SKM-1 (cell line): ENCODE measurements around the gene P2RX2.

Experiments
- DNase-seq: peaks from one replicate; lab custom pipeline; 2025; ENCODE audit not compliant: unreplicated experiment; lab: John Stamatoyannopoulos, UW

The P2RX2 gene

DNA sequence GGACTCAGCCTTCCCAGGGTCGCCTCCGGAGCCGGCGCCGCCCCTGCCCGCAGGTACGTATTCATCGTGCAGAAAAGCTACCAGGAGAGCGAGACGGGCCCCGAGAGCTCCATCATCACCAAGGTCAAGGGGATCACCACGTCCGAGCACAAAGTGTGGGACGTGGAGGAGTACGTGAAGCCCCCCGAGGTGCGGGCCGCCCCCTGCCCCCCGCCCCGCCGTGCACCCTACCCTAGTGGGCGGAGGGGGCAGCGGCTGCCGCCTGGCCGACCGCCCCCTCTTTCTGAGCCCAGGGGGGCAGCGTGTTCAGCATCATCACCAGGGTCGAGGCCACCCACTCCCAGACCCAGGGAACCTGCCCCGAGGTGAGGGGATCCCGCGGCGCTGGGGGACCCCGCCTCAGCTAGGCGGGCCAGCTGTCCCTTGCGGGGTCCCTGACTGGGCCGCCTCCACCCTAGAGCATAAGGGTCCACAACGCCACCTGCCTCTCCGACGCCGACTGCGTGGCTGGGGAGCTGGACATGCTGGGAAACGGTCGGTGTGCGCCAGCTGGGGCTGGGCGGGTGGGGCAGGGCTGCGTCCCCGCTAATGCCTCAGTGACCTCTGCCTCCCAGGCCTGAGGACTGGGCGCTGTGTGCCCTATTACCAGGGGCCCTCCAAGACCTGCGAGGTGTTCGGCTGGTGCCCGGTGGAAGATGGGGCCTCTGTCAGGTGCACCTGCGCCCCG is 973 bp downstream of the P2RX2 start:
- no peak for DNase-seq

DNA sequence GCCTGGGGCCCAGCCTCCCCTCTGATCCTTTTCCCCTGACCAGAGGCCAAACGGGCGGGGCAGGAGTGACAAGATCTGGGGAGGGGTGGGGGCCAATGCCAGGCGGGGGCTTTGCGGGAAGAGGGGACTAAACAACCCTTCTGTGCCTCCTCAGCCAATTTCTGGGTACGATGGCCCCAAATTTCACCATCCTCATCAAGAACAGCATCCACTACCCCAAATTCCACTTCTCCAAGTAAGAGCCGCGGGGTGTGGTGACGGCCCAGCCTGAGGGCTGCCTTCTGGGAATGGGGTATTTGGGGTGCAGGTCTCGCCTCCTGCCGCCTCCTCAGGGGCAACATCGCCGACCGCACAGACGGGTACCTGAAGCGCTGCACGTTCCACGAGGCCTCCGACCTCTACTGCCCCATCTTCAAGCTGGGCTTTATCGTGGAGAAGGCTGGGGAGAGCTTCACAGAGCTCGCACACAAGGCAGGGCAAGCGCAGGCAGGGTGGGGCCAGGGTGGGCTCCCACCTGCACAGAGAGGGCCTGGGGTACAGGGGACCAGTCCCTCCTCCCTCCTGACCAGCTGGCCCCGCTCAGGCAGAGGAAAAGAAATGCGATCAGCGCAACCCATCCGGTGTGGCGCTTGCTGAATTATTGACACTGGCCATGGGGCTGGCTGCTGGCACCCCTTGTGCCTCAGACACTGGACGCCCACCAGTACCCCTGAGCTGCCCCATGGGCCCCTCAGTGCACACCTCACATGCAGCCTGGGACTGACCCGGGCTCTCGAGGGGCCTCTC is 1.7 kb downstream of the P2RX2 start:
- no peak for DNase-seq

DNA sequence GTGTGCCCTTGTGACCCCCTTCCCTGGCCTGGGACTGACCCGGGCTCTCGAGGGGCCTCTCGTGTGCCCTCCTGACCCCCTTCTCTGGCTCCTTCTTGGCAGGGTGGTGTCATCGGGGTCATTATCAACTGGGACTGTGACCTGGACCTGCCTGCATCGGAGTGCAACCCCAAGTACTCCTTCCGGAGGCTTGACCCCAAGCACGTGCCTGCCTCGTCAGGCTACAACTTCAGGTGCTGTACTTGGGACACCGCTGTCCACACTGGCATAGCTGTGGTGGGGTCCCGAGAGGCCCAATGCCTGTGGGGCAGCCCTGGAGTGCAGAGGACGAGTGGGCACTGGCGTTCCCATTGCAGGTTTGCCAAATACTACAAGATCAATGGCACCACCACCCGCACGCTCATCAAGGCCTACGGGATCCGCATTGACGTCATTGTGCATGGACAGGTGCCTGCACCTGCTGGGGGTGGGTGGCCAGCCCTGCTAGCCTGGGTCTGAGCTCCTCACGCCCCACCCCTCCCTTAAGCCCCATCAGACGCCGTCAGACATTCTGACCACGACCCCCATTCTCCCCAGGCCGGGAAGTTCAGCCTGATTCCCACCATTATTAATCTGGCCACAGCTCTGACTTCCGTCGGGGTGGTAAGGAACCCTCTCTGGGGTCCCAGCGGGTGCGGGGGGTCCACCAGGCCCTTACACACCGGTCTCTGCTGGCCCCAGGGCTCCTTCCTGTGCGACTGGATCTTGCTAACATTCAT is 2.5 kb downstream of the P2RX2 start:
- no peak for DNase-seq

DNA sequence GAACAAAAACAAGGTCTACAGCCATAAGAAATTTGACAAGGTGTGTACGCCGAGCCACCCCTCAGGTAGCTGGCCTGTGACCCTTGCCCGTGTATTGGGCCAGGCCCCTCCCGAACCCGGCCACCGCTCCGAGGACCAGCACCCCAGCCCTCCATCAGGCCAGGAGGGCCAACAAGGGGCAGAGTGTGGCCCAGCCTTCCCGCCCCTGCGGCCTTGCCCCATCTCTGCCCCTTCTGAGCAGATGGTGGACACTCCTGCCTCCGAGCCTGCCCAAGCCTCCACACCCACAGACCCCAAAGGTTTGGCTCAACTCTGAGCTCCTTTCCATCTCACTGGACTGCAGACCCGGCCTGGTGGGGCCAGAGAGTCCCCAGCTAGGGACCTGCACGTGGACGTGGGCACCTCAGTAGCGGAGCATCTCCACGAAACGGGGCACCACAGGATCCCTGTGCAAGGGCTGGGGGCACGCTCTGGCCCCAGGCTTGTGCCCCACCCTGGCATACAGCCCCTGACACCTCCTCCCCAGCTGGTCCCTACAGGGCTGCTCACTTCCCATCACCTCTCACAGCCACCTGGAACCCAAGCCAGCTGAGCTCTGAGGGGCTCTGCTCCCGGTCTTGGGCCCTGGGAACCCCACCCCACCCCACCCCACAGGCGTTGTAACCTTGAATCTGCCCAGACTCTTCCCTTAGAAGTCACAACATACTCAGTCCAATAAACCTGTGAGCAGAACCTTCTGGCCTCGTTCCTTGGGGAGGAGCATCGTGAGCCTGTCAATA is 3.3 kb downstream of the P2RX2 start:
- no peak for DNase-seq

DNA sequence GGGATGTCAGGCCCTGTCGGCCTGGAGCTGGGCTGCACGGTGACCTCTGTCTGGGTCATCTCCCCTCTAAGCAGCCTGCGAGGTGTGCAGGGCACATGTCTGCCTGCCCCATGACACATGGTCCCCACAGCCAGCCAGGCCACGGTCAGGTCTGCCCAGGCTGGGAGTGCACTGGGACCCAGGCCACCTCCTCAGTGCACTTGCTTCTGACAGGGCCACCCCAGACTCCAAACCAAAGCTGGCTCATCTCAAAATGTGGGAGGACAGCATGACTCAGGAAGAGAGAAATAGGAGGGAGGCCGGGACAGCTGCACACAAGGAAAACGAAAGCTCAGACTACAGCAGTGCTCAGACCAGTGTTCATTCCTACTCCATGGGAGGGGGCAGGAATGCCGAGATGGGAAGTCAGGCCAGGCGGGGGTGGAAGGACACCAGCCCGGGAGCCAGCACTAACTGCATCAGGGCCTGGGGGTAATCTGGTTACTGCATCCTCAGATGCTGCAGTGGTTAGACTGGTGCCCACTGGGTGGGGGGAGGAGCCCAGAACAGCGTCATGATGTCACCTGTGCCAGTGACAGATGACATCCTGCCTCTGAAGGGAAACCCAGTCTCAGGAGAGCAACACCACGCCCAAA is 4.0 kb downstream of the P2RX2 start:
- DNase-seq: no peak

DNA sequence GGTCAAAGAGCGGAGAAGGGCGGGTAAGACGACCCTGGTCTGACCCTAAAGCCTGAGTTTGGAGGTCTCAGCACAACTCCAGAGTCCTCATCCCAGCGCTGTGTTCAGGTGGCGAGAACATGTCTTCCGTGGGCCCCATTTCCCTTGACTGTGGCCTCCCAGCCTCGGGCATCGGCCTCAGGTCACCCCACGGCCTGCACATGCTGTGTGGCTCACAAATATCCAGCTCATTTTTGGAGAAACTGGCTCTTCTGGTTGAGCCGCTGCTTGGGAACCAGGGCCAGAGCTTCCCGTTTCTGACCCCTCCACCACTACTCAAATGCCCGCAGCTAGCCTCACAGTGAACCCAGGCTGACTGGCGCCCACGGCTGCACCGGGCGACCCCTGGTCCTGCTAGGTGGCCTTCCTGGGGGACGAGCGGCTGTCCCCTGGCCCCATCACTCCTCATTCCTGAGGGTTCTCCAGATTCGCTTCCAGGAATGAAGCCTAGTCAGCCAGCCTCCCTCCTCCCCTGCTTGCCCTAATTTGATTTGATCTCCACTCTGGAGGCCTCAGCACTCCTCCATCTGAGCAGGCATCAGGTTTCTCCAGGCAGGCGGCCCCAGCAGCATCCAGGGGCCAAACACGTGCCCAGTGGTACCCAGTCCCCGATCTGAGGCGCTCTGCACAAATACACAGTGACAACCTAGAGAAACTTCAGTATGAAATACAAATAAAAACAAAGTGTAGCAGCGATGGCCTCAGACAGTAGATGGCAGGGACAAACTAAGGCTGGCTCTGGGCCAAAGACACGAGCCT is 4.7 kb downstream of the P2RX2 start:
- DNase-seq: no peak

DNA sequence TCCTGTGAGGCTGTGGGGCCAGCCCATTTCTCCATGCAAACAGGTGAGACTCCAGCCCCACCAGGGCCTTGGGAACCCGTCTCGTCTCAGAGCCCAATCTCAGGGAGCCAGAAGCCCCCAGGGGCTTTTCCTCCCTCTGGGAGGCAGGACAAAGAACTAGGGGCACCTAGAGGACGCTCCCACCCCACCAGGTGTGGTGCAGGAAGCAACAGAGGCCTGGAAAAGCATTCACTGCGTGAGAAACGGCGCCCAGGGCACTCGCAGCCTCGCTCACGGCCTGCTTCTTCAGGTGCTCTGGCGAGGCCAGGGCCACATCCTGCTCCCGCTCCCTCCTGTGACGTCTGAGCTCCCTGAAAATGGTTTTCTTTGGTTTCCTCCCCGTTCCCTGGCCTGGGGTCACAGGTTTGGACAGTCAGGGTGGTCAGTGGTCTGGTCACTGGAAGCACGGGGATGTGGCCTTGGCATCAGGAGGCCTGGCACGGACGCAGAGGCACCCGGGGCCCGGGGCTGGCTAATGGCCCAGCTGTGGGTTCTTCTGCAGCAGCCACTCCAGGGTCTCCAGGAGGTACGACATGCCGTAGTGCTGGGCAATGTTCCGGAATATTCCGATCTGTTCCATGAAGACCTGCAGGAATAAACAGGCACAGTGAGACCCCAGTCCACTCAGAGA is 5.7 kb downstream of the P2RX2 start:
- no peak for DNase-seq

DNA sequence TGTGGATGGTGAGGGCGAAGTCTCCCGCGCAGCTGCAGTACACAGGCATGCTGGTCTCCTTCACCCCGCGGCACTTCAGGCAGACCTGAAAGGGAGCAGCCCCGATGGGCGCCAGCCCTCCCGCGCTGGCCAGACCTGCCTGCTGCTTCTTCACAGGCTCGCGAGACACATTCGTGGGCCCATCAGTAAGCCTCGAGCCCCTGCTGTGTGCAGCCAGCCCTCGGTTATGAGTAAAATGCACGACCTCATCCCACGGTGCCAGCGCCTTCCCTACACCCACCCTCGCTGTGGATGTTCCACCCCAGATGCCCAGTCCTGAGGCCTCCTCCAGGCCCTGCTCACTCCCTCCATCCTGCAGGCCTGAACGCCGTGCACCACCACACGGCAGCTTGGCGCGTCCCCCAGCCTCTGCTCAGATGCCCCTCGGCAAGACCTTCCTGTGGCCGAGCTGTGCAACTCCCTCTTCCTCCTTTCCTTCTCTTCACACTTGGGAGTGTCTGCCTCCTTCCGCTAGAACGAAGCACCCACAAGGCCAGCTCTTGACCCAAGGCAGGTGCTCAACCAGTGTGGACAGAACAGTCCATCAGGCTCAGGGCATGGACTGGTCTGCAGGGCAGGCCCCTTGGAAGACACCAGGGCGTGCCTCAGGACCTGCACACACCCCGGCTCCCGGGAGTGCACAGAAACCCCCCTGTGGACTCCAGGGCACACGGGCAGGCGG is 6.5 kb downstream of the P2RX2 start:
- DNase-seq: no peak

DNA sequence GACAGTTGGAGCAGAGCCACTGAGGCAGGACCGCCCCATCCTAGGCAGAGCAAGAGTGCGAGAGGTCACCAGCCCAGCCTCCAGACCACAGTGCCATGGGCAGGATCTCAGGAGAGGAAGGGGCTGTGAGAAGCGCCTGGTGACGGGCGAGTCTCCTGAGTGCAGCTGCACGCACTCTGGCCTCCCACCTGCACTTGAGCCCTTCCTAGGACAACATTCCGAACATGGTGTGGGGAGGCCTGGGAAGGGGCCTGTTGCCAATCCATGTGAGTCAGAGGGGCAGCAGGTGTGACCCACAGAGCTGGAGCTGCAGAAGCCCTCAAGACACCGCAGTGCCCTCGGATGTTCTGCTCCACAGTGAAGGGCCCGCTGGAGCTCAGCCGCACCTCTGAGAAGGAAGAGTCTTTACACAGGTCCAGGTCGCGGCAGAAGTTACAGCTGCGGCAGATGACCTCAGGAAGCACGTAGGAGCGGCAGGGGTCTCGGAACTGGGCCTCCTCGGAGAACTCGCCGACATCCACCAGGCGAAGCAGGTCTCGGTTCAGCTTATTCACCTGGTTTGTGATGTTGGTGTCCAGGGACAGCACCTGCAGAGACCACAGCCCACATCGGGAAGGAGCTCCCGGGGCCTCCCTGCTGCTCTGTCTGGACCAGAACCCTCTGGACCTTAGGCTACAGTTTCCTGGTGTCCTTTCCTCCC is 7.3 kb downstream of the P2RX2 start:
- DNase-seq: no peak

DNA sequence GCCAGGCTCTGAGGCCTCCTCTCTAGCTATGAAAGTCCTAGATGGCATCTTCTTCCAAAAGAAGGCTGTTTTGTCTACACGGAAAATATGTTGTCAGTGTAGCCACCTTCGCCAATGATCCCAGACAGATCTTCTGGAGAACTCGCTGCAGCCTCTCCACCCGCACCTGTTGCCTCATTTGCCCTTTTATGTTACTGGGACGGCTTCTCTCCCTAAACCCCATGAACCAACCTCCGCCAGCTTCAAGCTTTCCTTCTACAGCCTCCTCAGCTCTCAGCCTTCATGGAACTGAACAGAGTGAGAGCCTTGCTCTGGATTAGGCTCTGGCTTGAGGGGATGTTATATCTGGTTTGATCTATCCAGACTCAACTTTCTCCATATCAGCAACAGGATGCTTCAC is 10.8 kb downstream of the P2RX2 start:
- DNase-seq: no peak

DNA sequence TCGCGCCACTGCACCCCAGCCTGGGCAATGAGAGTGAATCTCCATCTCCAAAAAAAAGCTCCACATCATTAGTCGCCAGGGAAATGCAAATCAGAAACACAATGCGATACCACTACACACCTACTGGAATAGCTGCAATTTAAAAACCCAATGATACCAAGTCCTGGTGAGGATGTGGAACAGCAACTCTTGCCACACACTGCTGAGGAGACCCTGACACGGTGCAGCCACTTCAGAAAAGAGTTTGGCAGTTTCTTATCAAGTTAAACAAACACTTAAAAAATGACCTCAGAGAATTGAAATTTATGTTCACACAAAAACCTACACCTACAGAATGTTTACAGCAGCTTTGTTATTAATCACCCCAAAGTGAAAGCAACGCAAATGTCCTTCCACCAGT is 12.1 kb downstream of the P2RX2 start:
- no peak for DNase-seq

DNA sequence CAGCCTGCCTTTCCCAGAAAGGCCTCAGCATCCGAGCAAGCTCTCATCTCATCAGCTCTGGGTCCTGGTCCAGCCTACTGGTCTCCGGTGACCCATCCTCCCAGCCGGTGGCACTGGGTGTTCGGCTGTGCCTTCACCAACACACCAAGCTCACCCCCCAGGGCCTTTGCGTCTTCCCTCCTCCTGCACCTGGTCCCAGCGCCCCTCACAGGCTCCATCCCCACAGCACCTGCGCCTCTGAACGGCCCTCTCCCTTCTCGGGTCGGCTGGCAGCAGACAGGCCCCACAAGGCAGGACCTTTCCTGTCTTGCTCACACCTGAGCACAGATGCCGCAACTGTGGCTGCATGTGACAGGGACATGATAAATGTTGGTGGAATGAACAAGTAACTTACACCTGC is 13.1 kb downstream of the P2RX2 start:
- DNase-seq: no peak

DNA sequence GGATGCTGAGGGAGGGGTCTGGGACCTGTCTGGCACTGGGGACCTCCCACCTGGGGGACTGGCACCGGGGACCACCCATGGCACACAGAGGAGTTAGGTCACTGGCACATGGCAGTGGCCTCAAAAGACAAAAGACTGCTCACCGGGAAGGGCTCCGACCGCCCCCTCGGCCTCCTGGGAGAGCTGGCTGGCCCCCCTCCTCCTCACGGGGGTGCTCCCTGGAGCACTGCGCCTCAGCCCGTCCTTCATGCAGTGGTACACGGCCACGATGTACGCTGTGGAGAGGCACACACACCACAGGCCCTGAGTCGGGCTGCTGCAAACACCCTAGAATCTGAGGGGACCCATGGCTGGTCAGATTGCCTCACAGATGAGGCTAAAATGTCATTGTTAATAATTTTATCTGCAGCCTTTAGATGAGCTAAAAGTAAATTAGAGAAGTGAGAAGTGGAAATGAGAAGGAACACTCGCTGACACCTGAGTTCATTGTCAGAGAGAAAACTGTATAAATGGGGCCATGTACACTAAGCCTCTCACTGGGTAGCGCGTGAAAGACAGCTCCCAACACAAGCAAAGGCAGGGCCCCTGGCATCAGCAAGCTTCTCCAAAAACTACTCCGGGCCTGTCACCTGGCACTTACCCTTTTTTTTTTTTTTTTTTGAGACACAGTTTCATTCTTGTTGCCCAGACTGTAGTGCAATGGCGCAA is 14.1 kb downstream of the P2RX2 start:
- no peak for DNase-seq

DNA sequence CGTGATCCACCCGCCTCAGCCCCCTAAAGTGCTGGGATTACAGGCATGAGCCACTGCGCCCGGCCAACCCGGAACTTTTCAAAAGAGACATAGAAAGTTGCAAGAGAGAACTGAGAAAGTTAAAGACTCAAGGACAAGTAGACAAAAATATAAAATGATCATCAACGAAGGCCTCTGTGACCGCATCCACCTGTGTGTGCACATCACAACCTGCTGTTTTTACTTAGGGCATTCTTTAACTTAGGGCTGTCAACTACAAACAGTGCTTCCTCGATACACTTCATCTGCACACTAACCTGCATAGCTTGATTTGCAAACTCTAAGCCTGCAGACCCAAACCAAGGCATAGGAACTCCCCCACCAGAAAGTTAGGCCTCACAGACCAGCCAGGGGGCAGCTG is 14.8 kb downstream of the P2RX2 start:
- DNase-seq: no peak

DNA sequence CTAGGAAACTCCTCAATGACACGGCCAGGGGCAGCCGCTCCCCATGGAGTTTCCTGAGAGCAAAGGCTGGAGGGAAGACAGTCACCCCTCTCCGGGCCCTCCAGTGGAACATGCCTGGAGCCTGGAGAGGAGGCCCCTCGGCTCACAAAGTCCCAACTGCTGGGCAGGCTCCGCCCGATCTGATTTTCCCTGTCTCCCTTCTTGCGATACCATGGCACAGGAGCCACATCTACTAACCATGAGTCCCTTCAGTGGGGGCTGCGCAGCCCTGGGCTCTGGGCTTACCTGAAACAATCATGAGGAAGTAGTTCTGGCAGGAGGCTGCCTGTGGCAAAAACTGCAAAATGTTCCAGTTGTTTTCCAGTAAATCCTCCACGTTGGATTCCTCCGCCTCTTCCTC is 15.3 kb downstream of the P2RX2 start:
- no peak for DNase-seq

DNA sequence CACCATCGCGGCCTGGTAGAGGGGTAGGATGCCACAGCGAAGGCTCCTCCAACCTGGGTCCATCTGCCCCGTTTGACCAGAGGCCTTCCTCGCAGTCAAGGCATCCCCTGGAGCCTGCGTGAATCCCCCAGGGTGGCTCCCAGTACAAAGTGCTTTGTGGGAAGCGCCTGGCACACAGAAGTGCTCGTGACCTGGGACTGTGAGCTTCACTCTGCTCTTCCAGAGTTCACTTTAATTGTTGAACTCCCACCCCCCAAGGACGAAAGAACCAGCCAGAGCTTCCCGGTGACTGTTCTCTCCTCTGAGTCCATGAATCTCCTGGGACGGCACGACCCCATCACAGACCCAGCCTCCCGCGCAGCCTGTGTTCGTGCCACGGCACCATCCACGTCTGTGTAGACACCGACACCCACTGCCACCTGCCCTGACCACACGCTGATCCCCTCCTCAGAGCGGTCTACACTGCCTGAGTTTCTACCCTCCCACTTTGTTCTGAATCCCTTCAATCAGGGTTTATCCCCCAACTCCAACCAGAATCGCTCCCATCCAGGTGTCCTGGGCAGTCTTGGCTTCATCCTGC is 15.9 kb downstream of the P2RX2 start:
- DNase-seq: no peak
